ENCODE results near the gene RING1. TPM values are rescaled to one million over a fixed set of nuclear protein-coding genes. Genes with fewer than 3 reads are reported as not detected.

Gene RING1
- total and polyA plus RNA-seq, 2 experiments from 2014 or later: 6.4 to 16.0 TPM

- no peaks in the 10 kb centered on the region for H3K79me2 ChIP-seq (replicated peaks; ENCODE audit: insufficient read depth)
- no peak overlapping the region for H2AFZ ChIP-seq
- no peaks in the 10 kb centered on the region for H3K36me3 Mint-ChIP-seq (ENCODE audit: low read depth)
- no peaks in the 10 kb centered on the region for H3K36me3 ChIP-seq (ENCODE audit: insufficient read depth)
- H3K27me3 ChIP-seq (ENCODE audit: insufficient read depth): no peaks in the 10 kb centered on the region
- no peaks in the 10 kb centered on the region for H3K9me2 ChIP-seq (ENCODE audit: insufficient read depth)
- no peak overlapping the region for H3K4me3 Mint-ChIP-seq
- no peaks in the 10 kb centered on the region for H3K9me3 Mint-ChIP-seq
- no peak overlapping the region for H3K27ac Mint-ChIP-seq
- ATAC-seq (no peak), DNase-seq (ENCODE audit: low spot score) (no peak)
- no peak overlapping the region for H3K4me3 ChIP-seq
- H3K27ac ChIP-seq (ENCODE audit: low read depth): no peak overlapping the region
- no peaks in the 10 kb centered on the region for H4K20me1 ChIP-seq (replicated peaks; ENCODE audit: insufficient read depth)
- no peak overlapping the region for H3K4me2 ChIP-seq
- no peaks in the 10 kb centered on the region for H3F3A ChIP-seq (replicated peaks; ENCODE audit: low read depth)
- peaks cover 15% of the 10 kb centered on the region for H3K27me3 Mint-ChIP-seq (ENCODE audit: insufficient read depth, low read depth, poor library complexity)
- peaks cover 1% of the 10 kb centered on the region for H3K4me1 Mint-ChIP-seq
- TF ChIP-seq ETS1 (IDR thresholded peaks at IDR 0.05): no peak
- TF ChIP-seq STAT1 (IDR thresholded peaks at IDR 0.05; ENCODE audit: unreplicated experiment): no peak
- TF ChIP-seq ZNF462 (CRISPR knock-in tag; IDR thresholded peaks at IDR 0.05): no peak
- no peak for TF ChIP-seq REST (IDR thresholded peaks at IDR 0.05; ENCODE audit: unreplicated experiment)
- TF ChIP-seq EZH2 (IDR thresholded peaks at IDR 0.05; ENCODE audit: low read depth, unreplicated experiment): no peak
- no peak for TF ChIP-seq JUNB (IDR thresholded peaks at IDR 0.05; ENCODE audit: unreplicated experiment)
- TF ChIP-seq ZNF331 (CRISPR knock-in tag; IDR thresholded peaks at IDR 0.05; ENCODE audit: low read depth): no peak
- TF ChIP-seq NANOG (IDR thresholded peaks at IDR 0.05; ENCODE audit: borderline replicate concordance): no peak
- no peak for TF ChIP-seq CREB1 (CRISPR knock-in tag; IDR thresholded peaks at IDR 0.05; ENCODE audit: low read depth)
- no peak for TF ChIP-seq CTCF (conservative IDR thresholded peaks at IDR 0.05; ENCODE audit: low read depth in 2 of 2)
- TF ChIP-seq POLR2AphosphoS5 (IDR thresholded peaks at IDR 0.05; ENCODE audit: low read depth): no peak
- TF ChIP-seq EZH2phosphoT487 (IDR thresholded peaks at IDR 0.05; ENCODE audit: unreplicated experiment): no peak
- TF ChIP-seq ZNF114 (CRISPR knock-in tag; IDR thresholded peaks at IDR 0.05): no peak
- no peaks in the 10 kb centered on the region; the same call in 1 of the 2 replicates for H3K4me1 ChIP-seq (ENCODE audit: insufficient read depth)
These were observed 30.5 kb upstream of the RING1 start for GRCh38 chr6:33177552-33178446.

All from GM23338 (cell line).